C4-2B (cell line): ENCODE data around the gene TIMM17A.

Experiments
- H3K27ac ChIP-seq: fragments of 450-650 bp; 2 replicates; pipeline ENCODE4 v1.5.1; 2017
- ZFX ChIP-seq: fragments of 450-650 bp; IDR thresholded peaks from 2 replicates; pipeline ENCODE4 v1.6.1; 2017
- TF ChIP-seq, protein P1 (sequence below): fragments of 450-650 bp; conservative IDR thresholded peaks from 2 replicates; pipeline ENCODE4 v1.5.1; 2017; ENCODE audit warnings: mild to moderate bottlenecking

Gene TIMM17A

GRCh38 chr1:202005958-202006357 is 50.7 kb downstream of the TIMM17A start:
- H3K27ac ChIP-seq, result no peak overlapping the region
- TF ChIP-seq, protein P1, sequence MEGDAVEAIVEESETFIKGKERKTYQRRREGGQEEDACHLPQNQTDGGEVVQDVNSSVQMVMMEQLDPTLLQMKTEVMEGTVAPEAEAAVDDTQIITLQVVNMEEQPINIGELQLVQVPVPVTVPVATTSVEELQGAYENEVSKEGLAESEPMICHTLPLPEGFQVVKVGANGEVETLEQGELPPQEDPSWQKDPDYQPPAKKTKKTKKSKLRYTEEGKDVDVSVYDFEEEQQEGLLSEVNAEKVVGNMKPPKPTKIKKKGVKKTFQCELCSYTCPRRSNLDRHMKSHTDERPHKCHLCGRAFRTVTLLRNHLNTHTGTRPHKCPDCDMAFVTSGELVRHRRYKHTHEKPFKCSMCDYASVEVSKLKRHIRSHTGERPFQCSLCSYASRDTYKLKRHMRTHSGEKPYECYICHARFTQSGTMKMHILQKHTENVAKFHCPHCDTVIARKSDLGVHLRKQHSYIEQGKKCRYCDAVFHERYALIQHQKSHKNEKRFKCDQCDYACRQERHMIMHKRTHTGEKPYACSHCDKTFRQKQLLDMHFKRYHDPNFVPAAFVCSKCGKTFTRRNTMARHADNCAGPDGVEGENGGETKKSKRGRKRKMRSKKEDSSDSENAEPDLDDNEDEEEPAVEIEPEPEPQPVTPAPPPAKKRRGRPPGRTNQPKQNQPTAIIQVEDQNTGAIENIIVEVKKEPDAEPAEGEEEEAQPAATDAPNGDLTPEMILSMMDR, result peak; percentile 64
- TF ChIP-seq ZFX, result no peak

DNA sequence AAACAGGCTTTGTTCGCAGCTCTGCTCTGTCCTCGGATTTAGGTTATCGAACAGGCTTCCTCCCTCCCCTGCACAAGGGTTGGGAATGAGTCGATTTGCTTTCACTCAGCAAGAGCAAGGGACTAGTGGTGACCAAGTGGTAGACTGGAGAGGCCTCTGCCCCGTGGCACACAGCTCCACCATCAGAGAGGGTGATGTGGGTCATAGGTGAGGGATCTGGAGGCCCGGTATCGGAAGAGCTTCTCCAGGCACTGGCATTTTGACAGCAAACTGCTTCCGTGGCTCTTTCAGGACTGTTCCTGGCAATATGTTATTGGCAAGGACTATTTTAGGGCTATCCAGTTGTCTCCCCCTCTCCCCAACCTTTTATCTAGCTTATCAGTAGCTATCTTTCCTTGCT is 52.0 kb downstream of the TIMM17A start:
- TF ChIP-seq ZFX, result no peak
- TF ChIP-seq, protein P1, result no peak
- H3K27ac ChIP-seq, result peak overlapping the region; percentile 87

DNA sequence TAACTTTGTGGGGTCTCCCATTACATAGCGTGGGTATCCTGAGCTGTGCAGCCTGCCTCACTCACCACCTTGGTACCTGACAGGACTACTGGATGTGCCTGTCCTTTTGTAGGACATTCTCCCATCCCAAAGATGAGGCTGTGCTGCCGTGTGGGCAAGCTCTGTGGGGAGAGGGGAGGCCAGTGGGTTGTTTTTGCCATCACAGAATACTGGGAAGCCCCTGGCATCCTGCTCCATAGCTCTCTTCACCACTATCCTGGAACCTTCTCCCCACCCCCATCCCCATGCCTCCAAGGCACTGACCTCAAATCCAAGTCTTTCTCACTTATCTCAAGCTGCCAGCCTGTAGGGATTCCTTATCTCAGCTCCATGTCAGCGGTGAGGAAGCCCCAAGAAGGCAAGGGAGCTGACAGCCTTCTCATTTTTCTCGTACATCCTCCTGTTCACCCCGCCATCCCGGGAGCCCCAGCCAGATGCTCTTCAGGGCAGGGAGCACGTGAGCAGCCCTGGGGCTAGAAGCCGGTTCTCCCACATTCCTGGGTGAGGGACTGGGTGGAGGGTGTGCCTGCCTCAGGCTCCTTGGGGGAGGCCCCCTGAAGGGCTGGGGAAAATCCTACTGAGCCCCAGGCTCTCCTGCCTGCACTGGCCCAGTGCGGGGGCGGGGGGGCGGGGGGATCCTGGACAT is 52.6 kb downstream of the TIMM17A start:
- peak overlapping the region; percentile 87 for H3K27ac ChIP-seq
- TF ChIP-seq ZFX, result no peak
- TF ChIP-seq, protein P1, result no peak

DNA sequence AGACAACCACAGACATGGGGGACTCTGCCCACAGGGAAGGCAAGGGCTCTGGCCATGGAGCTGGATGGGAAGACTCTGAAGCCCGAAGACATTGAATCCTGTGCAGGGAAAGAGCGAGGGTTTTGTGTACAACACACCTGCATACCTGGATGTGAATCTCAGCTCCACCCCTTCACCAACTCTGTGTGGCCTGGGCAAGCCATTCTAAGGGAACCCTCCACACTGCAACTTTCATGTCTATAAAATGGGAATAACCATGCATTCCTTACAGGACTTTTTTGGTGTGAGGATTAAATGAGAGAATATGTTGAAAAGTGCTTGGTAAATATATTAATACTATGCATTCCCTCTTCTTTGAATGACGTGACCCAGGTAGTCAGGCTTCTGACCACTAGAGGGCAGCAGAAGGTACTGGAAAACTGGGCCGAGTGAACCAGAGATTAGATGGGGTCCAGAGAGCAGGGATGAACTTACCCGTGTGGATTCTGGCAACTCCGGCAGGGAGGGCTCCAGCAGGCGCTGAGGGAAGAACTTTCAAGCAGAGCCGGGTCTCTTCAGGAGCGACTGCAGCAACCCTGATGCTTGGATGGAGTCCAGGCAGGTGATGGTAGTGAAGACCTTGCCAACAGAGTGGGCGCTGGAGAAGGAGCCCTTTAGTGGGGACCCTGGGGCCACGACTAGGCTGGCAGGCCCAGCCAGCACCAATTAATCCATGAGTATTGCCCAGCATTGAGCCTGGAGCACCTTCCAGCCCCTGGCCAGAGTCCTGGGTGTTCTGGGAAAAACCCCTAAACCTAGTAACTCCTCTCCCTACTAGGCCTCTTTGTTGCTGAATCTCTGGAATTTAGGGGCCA is 54.2 kb downstream of the TIMM17A start:
- TF ChIP-seq ZFX, result no peak; the same call in 1 of the 2 replicates
- TF ChIP-seq, protein P1, result peak; percentile 93
- H3K27ac ChIP-seq, result peak overlapping the region; percentile 87

GRCh38 chr1:202010180-202011015 is 55.1 kb downstream of the TIMM17A start, which contains the start of gene ELF3:
Gene ELF3 (plus strand): TSS chr1:202010587. CDS start chr1:202011137, 550 bp downstream.
- H3K27ac ChIP-seq, result peak within 1 kb of the TSS; percentile 87
- TF ChIP-seq, protein P1, result no peak
- no peak; the same call in 1 of the 2 replicates for TF ChIP-seq ZFX

DNA sequence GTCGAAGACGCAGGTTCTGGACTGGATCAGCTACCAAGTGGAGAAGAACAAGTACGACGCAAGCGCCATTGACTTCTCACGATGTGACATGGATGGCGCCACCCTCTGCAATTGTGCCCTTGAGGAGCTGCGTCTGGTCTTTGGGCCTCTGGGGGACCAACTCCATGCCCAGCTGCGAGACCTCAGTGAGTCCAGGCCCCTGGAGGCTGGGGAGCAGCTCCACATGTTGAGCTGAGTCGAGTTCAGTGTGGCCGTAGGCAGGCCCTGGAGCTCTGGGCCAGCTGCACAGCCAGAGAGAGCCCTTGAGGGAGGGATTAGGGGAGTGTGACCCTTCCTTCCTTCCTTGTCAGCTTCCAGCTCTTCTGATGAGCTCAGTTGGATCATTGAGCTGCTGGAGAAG is 56.7 kb downstream of the TIMM17A start:
- peak overlapping the region; percentile 87; the same call in 1 of the 2 replicates for H3K27ac ChIP-seq
- TF ChIP-seq, protein P1, result no peak
- no peak for TF ChIP-seq ZFX
